ENCODE measurements around the gene NDUFS7. TPM values are rescaled to one million over a fixed set of nuclear protein-coding genes. Genes with fewer than 3 reads are reported as not detected.
A peak's percentile ranks its signal among the peaks of the same experiment; 100 is the strongest.

NDUFS7 gene
- total and polyA plus RNA-seq, 5 experiments from 2014 or later, result 65.3 to 233 (median 211) TPM

DNA sequence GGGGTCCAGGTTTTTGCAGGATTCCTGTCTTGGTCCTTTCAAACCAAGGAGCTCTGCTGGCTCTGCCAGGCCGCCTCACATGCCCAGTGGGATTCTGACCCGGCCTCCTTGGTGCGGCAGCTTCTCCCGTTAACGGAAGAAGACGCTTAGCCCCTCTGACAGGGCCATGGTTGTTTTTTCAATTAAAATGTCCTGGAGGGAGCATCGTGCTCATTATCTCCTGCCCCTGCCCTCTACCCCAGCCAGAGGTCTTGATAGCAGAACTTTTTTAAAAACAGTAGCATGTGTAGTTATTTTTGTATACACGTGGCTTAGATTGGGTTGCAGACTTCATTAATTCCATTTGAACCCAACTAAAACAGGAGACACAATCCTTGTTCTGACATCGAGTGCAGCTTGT lies 43.0 kb downstream of the NDUFS7 start:
- no peak overlapping the region for H3K27ac Mint-ChIP-seq

DNA sequence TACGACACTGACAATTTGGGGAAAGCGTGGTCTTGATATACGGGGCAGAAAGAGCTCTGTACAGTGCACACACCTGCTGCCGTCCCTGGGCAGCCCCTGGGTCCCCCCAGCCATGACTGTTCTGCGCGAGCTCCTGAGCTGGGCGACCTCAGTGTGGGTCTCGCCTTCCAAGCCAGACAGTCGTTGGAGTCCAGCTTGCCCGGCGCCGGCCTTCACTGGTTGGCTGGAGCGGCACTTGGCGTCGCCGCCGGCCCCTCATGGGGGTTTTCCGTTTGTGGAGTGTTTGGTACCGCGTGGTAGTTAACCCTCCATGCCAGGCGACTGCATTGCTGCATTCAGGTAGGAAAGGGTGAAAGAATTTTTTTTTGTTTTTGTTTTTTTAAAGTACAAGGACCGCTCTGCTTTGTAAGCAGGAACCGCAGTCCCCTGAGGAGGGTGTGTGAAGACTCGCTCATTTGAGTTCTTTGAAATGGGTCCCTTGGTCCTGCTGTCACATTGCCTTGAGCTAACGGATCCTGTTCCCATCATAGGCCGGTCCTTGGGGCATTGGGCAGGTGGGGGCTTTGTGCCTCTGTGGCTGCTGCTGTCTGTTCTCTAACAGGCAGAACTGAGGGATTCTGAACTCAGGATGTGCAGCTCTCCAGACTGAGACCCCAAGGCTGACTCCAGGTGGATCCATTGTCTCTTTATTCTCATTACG lies 43.7 kb downstream of the NDUFS7 start:
- ATAC-seq (no peak), DNase-seq (no peak)
- H3K27me3 Mint-ChIP-seq, result no peaks in the 10 kb centered on the region
- no peak overlapping the region for H3K27ac Mint-ChIP-seq
- no peak overlapping the region for H3K4me3 Mint-ChIP-seq
- H3K9me3 Mint-ChIP-seq, result no peaks in the 10 kb centered on the region
- POLR2A ChIA-PET, result interaction anchor here (1.0 to 1.3 kb wide), 2 partner anchors 9 to 10 kb away, joined by 3 to 5 read pairs; no protein-coding TSS in a partner anchor
- H3K4me1 Mint-ChIP-seq, result peaks cover 0 to 2% (median 0%) of the 10 kb centered on the region in 4 donors
- H3K36me3 Mint-ChIP-seq, result peaks cover 0 to 69% (median 5%) of the 10 kb centered on the region in 3 donors

More for the DNA sequence above, 43.0 kb downstream of the NDUFS7 start:
- ATAC-seq (no peak), DNase-seq (no peak)
- POLR2A ChIA-PET, result interaction anchor here (1.3 kb wide), 1 partner anchor 9 kb away, joined by 3 read pairs; no protein-coding TSS in a partner anchor
- no peaks in the 10 kb centered on the region for H3K27me3 Mint-ChIP-seq
- H3K36me3 Mint-ChIP-seq, result peaks cover 0 to 71% (median 6%) of the 10 kb centered on the region in 3 donors
- H3K4me3 Mint-ChIP-seq, result no peak overlapping the region
- H3K4me1 Mint-ChIP-seq, result peaks cover 0 to 1% (median 0%) of the 10 kb centered on the region in 4 donors
- no peaks in the 10 kb centered on the region for H3K9me3 Mint-ChIP-seq

- Mint-ChIP-seq H3K4me1 (peaks cover 0 to 2% (median 0%) of the 10 kb centered on the region in 4 donors), H3K27me3 (no peaks in the 10 kb centered on the region), H3K27ac (no peak overlapping the region), H3K36me3 (peaks cover 0 to 57% (median 4%) of the 10 kb centered on the region in 3 donors), H3K9me3 (no peaks in the 10 kb centered on the region), H3K4me3 (no peak overlapping the region)
- no peak for ATAC-seq
- POLR2A ChIA-PET, result interaction anchor here (0.7 to 1.1 kb wide), 2 partner anchors 13 to 16 kb away, joined by 3 read pairs; no protein-coding TSS in a partner anchor
- DNase-seq, result no peak
These were observed 45.2 kb downstream of the NDUFS7 start for GRCh38 chr19:1428738-1429391.

- no peak overlapping the region for H3K4me3 Mint-ChIP-seq
- peaks cover 0 to 51% (median 4%) of the 10 kb centered on the region in 3 donors for H3K36me3 Mint-ChIP-seq
- POLR2A ChIA-PET, result interaction anchor here (1.1 kb wide), 1 partner anchor 12 kb away, joined by 3 read pairs; no protein-coding TSS in a partner anchor
- no peaks in the 10 kb centered on the region for H3K27me3 Mint-ChIP-seq
- no peak for DNase-seq
- no peaks in the 10 kb centered on the region for H3K9me3 Mint-ChIP-seq
- peaks cover 0 to 2% (median 0%) of the 10 kb centered on the region in 4 donors for H3K4me1 Mint-ChIP-seq
- ATAC-seq, result no peak
- peak overlapping the region in 1 of 10 donors; percentile 54 for H3K27ac Mint-ChIP-seq
These were observed 46.0 kb downstream of the NDUFS7 start for GRCh38 chr19:1429750-1430149.

- DNase-seq (no peak), ATAC-seq (no peak)
- Mint-ChIP-seq H3K4me3 (no peak overlapping the region), H3K36me3 (peaks cover 0 to 47% (median 0%) of the 10 kb centered on the region in 3 donors), H3K27ac (no peak overlapping the region), H3K4me1 (peaks cover 0 to 2% (median 0%) of the 10 kb centered on the region in 4 donors), H3K27me3 (no peaks in the 10 kb centered on the region), H3K9me3 (no peaks in the 10 kb centered on the region)
- POLR2A ChIA-PET, result no interaction called here
These were observed 46.5 kb downstream of the NDUFS7 start for GRCh38 chr19:1430246-1430645.

DNA sequence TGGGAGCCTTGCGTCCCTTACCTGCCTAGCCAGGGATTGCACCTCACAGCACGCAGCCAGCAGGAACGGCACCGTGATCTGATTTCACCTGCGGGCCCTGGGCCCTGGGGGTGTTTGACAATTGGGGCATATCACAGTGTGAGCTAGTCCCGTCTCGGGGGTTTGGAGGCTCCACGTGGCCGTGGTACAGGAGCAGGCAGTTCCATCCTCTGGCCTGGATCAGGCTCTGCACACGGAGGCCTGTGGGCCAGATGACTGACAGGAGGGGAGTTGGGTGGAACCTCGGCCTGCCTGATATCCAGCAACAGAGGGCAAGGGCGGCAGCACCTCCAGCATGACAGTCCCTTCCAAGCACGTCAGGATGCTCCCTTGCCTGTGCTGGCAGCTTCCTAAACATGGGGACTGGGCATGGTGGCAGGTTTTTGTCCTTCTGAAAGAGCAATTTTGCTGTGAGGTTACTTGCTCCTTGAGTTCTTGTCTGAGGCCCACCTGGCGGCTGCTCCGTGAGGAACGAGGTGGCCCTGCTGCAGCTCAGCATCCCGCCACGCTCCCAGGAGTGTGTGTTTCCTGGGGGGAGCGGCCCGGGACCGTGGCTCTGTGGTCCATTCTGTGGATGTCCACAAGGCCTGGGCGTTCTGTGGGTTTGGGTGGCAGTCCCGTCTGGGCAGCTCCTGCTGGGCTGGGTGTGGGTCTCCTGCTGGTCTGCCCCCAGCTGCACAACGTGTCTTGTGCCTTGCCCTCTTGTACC lies 48.2 kb downstream of the NDUFS7 start:
- DNase-seq, result no peak
- no peaks in the 10 kb centered on the region for H3K9me3 Mint-ChIP-seq
- no peak overlapping the region for H3K27ac Mint-ChIP-seq

DNA sequence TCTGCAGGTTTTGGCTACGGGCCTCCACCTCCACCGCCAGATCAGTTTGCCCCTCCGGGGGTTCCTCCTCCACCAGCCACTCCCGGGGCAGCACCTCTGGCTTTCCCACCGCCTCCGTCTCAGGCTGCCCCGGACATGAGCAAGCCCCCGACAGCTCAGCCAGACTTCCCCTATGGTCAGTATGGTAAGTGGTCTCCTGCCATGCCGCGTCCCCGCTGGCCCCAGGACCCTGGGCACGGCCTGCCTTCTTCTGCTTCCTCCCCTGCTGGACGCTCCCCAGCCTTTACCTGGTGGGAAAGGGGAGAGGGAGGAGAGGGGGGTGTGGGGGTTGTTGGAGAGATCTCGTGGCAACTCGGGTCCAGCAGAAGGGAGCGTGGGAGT lies 48.8 kb downstream of the NDUFS7 start:
- no peak overlapping the region for H3K27ac Mint-ChIP-seq
- ATAC-seq (no peak), DNase-seq (no peak)
- peaks cover 0 to 39% (median 0%) of the 10 kb centered on the region in 3 donors for H3K36me3 Mint-ChIP-seq
- no peaks in the 10 kb centered on the region for H3K27me3 Mint-ChIP-seq
- POLR2A ChIA-PET, result interaction anchor here (0.5 to 1.2 kb wide), 4 partner anchors 20 to 460 kb away, joined by 3 to 4 read pairs (median 4); no protein-coding TSS in a partner anchor
- H3K9me3 Mint-ChIP-seq, result no peaks in the 10 kb centered on the region
- H3K4me3 Mint-ChIP-seq, result peak overlapping the region in 1 of 10 donors; percentile 15
- peaks cover 0 to 2% (median under 1%) of the 10 kb centered on the region in 4 donors for H3K4me1 Mint-ChIP-seq

More for the DNA sequence above, 48.2 kb downstream of the NDUFS7 start:
- Mint-ChIP-seq H3K4me3 (no peak overlapping the region), H3K36me3 (peaks cover 0 to 39% (median 0%) of the 10 kb centered on the region in 3 donors), H3K27me3 (no peaks in the 10 kb centered on the region), H3K4me1 (peaks cover 0 to 2% (median 0%) of the 10 kb centered on the region in 4 donors)
- no peak for ATAC-seq
- POLR2A ChIA-PET, result interaction anchor here (0.5 to 1.2 kb wide), 3 partner anchors 22 to 461 kb away, joined by 3 to 4 read pairs (median 4); no protein-coding TSS in a partner anchor

DNA sequence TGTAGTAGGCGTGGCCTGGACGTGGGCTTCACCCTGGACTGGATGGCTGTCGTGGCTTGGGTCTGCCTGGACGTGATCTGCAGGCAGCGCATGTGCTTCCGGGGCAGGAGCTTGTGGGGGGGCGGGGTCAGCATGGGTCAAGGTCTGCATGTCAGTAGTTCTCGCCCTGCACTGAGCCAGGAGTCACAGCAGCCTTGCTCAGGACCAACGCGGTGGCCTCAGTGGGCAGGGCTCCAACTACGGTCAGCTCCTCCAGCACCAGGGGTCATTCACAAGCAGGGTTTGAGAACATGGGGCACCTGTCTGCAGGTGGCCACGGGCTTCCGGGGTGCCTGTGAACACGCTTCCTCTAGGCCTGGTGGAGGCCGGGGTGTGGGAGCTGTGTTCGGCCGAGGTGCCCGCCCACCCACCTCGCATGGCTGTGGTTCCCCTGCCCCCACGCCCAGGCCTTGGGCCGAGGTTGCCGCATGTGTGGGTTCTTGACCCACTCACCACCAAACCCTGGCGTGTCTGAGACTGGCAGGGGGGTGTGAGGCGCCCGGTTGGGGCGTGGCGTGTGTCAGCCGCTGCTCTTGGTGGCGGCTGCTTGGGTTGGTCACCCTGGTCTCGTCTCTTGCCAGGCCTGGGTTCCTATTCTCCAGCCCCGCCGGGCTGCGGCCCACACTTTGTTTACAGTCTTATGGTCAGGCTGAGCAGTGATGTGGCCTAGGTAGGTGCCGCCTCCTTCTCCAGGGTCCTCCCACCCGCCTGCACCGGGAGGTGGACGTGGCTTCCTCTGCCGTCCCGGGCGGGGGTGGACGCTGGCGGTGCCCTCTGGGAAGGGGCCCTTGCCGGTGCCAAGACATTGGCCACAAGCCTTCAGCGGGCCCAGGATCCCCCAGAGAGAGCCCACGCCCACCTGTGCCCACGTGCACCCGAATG lies 49.7 kb downstream of the NDUFS7 start:
- Mint-ChIP-seq H3K9me3 (no peaks in the 10 kb centered on the region), H3K27ac (no peak overlapping the region), H3K4me1 (peaks cover 5 to 9% (median 8%) of the 10 kb centered on the region in 4 donors), H3K27me3 (peaks cover 0 to 2% (median 0%) of the 10 kb centered on the region in 5 donors), H3K36me3 (peaks cover 0 to 36% (median 0%) of the 10 kb centered on the region in 3 donors), H3K4me3 (no peak overlapping the region)
- POLR2A ChIA-PET, result interaction anchor here (0.9 to 1.2 kb wide), 2 partner anchors 21 to 25 kb away, joined by 3 read pairs; no protein-coding TSS in a partner anchor
- DNase-seq, result no peak
- ATAC-seq, result no peak

DNA sequence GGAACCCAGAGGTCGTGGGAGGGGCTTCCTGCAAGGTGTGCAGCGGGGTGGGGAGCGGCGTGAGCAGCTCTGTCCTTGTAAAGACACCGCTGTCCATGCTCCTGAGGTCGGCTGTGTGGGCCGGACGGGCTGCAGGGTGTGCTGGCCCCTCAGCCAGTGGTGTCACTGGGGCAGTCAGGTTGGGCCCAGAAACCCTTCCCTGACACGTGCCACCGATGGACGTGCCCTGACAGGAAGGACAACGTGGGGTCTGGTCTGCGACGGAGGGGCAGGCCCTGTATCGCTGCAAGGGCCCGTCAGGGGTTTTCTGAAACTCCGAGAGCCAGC lies 50.3 kb downstream of the NDUFS7 start:
- DNase-seq (no peak), ATAC-seq (no peak)
- H3K36me3 Mint-ChIP-seq, result peaks cover 0 to 39% (median 0%) of the 10 kb centered on the region in 3 donors
- no peak overlapping the region for H3K4me3 Mint-ChIP-seq
- H3K27me3 Mint-ChIP-seq, result peaks cover 0 to 2% (median 0%) of the 10 kb centered on the region in 5 donors
- no peak overlapping the region for H3K27ac Mint-ChIP-seq
- peaks cover 6 to 10% (median 8%) of the 10 kb centered on the region in 4 donors for H3K4me1 Mint-ChIP-seq
- no peaks in the 10 kb centered on the region for H3K9me3 Mint-ChIP-seq
- POLR2A ChIA-PET, result interaction anchor here (0.6 kb wide), 1 partner anchor 9 kb away, joined by 3 read pairs; no protein-coding TSS in a partner anchor

GRCh38 chr19:1434577-1435060 lies 50.9 kb downstream of the NDUFS7 start:
- H3K36me3 Mint-ChIP-seq, result peaks cover 0 to 45% (median 3%) of the 10 kb centered on the region in 3 donors

DNA sequence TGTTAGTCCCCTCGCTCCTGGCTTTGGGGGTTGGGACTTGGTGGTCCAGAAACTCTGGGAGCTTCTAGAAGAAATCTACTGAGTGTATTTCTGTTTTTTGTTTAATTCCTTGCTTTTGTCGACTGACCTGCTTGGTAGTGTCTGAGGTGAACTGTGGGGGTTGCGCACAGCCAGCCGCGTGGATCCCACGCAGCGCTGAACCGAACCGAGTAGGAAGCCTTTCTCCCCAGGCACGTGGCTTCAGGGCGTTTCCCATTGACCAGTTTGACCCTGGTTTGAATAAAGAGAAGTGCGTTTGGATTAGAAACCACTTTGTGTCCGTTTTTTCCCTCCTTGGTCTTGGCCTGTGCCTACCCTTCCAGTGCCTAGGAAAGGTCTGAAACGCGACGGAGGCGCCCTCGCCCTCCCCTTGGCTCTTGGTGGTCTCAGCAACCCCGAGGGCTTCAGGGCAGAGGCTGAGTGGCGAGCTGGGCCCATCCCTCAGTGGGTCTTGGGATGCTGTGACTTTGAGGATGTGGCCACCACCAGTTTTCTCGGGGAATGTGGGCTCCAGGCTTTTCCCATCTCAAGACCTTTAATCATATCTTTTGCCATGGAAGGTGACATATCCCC lies 51.8 kb downstream of the NDUFS7 start:
- Mint-ChIP-seq H3K4me1 (peaks cover 6 to 25% (median 16%) of the 10 kb centered on the region in 4 donors), H3K27ac (peak overlapping the region in 1 of 10 donors; percentile 40), H3K9me3 (no peaks in the 10 kb centered on the region), H3K36me3 (peaks cover 0 to 47% (median 5%) of the 10 kb centered on the region in 3 donors), H3K27me3 (peaks cover 0 to 2% (median 0%) of the 10 kb centered on the region in 5 donors), H3K4me3 (no peak overlapping the region)
- ATAC-seq (no peak), DNase-seq (no peak)
- POLR2A ChIA-PET, result interaction anchor here (1.1 to 2.6 kb wide), 2 partner anchors 10 to 36 kb away, joined by 3 to 14 read pairs; no protein-coding TSS in a partner anchor

More at GRCh38 chr19:1434577-1435060, 50.9 kb downstream of the NDUFS7 start:
- no peak for ATAC-seq
- POLR2A ChIA-PET, result interaction anchor here (0.6 to 1.1 kb wide), 2 partner anchors 9 to 11 kb away, joined by 3 read pairs; no protein-coding TSS in a partner anchor
- Mint-ChIP-seq H3K27me3 (peaks cover 0 to 2% (median 0%) of the 10 kb centered on the region in 5 donors), H3K4me1 (peaks cover 6 to 16% (median 11%) of the 10 kb centered on the region in 4 donors), H3K9me3 (no peaks in the 10 kb centered on the region), H3K4me3 (peak overlapping the region in 1 of 10 donors; percentile 29), H3K27ac (no peak overlapping the region)
- DNase-seq, result no peak

Data from naive thymus-derived CD8-positive, alpha-beta T cell (primary cell).